ENCODE measurements around the gene SPNS2.
A peak's percentile ranks its signal among the peaks of the same experiment; 100 is the strongest.

The SPNS2 gene

DNA sequence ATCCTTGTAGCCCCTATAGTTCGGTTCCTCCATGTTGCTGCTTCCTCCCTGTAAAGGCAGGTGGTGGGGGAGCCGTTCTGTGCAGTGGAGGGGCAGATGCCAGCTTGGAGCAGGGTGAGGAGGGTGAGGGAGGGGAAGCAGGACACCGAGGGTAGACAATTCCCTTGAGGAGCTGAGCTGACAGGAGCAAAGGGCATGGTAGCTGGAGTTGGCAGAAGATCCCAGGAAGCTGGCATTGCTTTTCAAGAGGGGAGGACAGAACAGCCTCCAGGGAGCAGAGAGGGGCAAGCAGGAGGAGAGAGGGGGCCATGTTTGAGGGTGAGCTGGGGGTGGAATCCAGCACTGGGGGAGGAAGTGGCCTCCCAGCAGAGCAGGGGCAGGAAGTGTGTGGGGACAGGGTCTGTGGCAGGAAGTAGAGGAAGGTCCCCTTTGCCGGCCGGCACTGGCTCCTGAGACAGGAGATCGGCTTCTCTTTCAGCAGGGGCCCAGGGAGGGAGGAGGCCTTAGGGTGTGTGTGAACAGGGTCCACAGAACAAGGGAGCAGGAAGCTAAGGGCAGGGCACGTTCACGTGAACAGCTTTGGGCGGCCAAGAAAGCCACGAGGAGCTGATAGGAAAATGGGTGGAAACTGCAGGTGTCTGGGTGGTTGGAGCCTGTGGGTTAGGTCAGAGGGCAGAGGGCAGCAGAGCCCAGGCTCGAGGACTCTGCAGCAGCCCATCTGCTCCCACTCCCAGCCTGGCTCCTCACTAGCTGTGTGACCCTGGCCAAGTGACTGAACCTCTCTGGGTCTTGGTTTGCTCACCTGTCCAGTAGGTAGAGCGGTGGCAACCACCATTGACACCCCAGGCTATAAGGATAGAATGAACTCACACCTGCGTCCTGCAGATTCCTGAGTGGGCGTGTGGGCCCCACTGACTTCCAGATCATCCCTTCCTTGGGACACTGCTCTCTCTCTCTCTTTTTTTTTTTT is 17.5 kb upstream of the SPNS2 start:
- peak; percentile 42 for DNase-seq

DNA sequence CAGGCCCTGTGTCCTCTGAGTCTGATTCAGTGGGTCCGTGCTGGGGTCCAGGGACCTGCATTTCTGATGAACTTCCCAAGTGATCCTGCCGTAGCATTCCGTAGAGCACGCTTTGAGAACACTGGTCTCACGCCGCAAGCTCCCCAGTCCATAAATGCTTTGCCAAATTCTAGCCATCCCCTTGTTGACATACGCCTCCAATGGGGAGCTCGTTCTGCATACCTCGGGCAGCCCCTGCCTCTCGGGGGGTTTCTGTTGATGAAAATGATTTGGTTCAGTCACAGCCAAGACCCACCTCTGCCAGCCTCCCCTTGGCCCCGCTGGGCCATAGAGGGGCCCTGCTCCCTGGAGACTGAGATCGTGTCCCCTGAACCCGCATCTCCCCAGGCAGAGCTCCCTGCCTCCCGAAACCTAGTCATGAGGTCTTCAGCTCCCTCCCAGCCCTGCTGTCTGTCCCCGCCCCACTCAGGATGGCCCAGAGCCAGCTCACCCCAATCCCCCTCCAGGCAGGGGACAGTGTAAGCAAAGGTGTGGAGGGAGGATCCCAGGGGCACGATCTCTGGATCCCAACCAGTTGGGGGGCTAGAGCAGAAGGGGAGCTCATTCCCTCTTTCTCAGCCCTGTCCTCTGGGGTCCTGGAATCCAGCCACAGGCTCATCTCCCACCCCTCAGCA is 16.2 kb upstream of the SPNS2 start:
- no peak for DNase-seq

DNA sequence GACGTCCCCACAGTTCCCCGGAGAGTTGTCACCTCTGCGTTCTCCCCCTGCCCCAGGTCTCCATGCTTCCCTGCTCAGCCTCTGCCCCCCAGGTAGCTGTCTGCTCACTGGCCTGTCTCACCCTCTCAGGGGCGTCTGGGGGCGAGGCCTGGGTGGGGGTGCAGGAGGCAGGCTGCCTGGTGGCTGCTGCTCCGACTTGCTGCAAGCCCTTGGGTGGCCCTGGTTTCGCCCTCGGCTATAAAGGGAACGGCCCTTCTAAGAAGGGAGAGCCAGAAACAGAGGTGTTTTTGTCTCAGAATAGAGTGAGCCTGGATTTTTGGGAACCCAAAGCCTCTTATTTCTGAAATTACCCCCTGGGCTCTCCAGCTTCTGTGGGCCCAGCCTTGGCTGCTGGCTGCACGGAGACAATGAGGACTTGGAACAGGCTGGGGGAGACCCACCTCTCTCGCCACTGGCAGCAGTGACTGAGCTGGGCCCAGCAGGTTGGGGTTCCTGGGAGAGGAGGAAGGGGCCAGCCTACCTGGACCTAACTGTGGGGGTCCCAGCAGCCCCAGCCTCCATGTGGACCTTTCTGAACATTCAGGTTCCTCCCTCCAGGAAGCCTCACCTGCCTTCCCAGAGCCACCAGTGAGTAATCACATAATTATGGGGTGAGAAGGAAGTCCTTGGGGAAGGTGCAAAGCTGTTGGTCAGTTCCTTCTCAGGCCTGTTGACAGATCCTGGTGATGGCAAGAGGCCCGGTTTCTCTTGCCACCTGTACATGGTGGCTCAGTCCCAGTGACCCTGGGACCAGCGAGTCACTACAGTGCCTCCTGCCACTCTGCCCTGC is 15.5 kb upstream of the SPNS2 start:
- DNase-seq, result no peak

DNA sequence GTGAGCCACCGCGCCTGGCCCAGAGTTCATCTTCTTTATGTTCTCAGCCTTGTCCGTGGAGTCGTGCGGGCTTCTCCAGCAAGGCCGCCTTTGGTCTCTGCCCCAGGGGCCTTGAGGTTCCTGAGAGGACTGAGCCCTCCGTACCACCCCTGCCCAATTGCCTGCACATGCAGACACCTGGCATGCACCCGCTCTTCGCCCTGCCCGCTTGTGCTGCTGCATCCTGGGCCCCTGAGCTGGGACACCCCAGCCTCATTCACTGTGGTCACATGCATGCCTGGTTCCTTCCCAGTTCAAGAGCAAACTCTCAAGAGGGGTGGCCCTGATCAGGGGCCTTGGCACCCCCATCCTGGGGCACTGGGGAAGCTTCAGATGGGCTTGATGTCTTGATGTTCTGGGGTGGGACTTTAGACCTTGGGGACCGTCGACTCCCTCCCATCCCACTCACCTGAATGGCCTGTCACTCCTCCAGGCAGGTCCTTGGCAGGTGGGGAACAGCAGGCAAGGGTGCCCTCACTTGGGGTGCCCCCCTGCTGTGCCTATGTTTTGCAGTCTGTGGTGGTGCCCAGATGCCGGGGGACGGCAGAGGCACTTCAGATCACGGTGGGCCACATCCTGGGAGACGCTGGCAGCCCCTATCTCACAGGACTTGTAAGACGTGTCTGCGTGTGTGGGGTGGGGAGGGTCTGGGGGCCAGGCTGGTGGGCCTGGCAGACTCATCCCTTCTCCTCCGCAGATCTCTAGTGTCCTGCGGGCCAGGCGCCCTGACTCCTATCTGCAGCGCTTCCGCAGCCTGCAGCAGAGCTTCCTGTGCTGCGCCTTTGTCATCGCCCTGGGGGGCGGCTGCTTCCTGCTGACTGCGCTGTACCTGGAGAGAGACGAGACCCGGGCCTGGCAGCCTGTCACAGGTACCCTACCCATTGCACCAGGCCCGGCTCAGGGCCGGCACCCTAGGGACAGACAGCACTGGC is 12.7 kb upstream of the SPNS2 start:
- DNase-seq, result peak; percentile 42

DNA sequence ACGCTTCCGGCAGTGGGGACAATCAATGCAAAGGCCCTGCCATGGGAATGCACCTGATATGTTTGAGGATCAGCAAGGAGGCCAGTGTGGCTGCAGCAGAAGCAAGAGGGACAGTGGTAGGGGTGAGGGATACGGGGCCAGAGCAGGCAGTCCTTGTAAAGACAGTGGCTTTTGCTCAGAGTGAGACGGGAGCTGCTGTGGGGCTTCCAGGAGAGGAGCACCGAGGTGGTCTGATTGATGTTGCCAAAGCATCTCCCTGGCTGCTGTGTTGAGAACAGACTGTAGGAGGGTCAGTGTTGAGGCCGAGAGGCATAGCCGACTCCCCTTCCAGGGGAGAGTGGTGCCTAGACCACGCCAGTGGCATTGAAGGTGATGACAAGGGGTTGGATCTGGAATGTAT is 11.4 kb upstream of the SPNS2 start:
- no peak for DNase-seq

DNA sequence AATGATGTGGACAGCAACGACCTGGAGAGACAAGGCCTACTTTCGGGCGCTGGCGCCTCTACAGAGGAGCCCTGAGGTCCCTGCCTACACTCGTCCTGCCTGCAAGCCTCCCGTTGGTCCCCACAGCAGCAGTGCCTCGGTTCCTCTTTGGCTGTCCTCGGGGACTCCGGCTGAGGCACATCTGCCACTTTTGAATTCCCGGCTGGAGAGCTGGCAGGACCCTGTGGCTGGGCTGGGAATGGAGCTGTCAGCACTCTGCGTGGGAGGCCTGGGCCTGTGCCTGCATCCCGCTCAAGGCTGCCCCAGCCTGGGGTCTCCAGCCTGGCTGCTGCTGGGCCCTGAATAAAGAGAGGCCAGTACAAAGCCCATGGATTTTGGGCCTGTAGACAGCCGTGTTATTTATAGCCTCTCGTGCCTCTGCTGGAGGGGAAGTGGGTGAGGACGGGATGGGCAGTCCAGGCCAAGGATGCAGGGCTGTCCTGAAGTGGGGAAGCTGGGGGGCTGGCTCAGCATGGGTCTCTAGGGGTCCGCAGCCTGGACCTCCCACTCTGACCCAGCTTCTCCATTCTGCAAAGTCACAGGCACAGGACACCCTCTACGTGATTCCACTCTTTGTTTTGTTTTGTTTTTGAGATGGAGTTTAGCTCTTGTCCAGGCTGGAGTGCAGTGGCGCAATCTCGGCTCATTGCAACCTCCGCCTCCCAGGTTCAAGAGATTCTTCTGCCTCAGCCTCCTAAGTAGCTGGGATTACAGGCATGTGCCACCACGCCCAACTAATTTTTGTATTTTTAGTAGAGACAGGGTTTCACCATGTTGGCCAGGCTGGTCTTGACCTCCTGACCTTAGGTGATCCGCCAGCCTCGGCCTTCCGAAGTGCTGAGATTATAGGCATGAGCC is 10.6 kb upstream of the SPNS2 start:
- no peak for DNase-seq

DNA sequence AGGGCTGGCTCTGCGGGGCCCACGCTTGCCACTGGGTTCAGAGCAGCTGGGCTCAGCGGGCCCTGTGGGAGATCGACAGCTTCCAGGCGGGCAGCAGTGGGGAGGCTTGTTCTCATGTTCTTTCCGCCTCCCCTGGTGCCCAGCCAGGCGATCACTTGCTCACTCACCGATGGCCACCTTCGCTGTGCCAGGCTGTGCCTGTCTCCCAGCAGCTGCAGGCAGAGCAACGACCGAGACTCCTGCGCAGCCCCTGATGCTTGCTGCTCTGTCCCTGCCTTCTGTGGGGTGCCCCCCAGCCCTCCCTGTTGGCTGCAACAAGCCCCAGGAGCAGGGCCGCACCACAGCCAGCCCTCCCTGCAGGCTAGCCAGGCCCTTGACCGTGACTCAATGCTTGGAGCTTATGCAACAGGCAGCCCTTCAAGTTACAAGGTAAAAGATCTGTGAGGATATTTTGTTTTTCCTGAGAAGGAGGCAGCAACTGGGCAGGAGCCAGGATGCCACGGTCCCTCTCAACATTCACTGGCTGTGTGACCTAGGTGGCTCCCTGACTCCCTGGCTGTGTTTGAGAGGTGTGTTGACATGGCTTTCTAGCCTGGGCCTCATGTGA is 9.6 kb upstream of the SPNS2 start:
- no peak for DNase-seq

DNA sequence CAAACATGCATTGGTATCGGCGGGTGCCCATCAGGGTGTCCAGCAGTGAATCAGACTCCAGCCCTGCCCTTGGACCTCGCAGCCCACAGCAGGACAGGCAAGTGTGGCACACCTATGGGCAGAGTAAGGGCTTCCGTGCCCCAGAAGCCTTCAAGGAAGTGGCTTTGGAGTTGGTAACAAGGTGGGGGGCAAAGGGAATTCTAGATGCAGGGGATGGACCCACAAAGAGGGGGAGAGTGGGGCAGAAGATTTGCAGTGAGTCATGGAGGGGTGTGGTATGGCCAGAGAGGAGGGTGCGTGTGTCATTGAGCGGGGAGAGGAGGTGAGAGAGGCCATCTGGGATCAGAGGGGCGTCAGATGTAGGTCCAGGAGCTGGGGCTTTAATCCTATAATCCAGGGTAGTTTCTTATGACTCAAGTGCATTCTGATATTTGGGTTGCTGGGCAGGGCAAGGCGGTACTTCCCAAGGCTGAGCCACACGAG is 8.5 kb upstream of the SPNS2 start:
- DNase-seq, result no peak

DNA sequence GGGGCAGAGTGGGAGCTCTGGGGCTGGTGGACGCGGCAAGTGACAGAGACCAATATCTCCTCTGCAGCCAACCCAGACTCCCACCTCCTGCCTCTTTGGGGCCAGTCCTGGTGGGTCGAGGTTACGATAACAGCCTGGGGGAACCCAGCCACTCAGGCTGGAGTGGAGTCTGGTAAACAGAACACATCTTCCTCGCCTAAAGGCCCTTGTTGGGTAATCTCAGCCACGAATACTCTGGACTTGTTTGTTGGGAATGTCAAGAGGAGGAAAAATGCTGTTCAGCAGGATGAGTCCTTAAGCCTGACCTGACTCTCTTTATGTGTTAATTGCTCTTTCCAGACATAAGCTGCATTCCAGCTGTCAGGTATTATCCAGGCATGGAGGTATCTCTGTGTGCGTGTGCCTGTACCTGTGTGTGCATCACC is 8.0 kb upstream of the SPNS2 start:
- DNase-seq, result no peak

DNA sequence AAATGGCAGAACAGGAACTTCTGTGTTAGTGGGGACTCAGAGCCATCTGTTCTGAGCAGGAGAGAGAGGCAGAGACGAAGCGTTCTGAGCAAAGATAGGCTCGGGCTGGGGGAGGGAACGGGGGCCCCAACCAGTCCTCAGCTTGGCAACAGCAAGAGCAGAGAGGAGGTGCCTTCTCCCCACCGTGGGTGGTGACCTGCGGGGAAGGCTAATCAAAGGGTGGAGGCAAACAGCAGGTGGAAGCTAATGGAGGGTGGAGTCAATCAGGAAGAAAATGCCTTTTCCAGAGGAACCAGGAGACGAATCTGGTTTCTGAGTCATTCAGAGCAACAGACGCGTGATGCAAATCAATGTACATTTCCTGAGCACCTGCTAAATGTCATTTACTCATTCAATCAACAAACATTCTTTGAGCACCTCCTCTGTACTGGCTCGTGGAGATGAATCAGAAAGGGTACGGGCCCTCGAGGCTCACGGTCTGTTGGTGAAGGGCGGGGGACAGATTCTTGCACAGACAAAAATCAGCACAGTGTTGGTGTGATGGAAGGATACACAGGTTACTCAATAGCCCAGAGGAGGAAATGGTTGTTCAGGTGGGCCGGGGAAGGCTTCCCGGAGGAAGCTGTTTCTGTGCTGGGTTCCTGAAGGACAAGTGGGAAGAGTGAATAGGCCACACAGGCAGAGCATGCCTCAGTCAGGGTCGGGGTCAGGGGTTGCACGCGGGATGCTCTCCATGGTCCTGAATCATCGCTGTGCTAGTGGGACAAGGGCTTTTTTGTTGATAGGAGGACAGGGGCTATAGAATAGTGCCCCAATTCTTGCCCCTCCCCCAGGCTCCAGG is 5.7 kb upstream of the SPNS2 start:
- DNase-seq, result peak; percentile 8

DNA sequence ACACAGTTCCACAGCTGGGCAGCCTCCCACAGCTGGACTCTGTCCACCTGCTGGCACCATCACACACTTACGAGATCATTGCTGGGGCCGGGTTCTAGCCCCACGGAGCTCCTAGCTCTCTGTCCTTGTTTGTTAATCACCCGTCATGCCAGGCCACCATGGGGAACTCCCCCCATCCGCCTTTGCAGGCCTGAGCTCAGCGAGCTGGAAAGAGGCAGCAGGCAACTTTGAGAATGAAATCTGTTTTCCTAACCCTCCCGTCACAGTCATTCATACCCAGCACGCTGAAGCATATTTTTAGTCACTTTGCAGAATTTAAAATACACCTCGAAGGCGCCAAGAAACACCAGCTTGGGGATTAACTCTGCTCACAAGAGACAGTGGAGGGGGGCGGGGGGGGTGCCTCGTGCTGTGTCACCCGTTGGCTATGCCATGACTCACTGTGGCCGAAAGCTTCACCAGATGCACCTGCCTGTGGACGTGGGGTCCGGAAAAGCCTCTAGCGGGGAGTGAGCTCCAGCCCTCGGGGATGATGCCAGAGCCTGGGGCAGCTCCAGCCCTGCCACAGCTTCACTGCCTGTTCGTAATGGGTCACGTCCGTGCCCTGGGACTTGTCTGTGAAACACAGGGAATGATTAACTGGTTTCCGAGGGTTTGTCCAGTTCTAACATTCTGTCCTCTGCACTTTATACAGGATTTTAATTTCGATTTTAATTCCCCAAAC is 1.4 kb upstream of the SPNS2 start:
- no peak for DNase-seq

DNA sequence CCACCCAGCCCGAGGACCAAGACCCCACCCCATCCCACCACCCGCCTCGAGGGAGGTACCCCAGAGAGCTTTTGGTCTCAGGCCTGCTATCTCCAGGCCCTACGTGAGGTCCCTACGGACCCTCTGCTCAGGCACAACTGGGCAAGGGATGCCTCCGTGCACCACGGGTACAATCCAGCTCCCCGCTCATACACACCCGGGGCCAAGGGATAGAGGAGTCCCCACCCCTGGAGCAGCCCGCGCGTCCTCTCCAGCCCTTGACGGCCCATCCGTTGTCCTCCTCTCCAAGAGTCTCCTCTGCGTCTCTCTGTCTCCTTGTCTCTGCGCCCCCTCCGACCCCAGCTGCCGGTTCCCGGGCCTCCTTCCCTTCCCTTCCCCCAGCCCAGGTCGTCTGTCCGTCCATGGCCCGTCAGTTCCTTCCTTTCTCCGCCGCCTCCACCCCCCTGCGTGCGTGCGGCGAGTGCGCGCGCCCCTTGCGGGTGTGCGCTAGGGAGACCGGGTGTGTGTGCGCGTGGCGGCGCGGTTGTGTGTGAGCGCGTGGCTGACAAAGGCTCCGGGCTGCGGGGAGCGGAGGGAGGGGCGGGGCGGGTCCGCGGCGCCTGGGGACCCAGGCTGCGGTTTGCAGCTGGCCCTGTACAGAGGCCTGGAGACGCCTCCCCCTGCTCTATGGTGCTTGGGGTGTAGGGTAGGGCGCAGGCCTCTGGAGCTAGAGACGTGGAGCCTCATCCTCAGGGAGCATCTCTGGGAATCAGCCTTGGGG is 930 bp downstream of the SPNS2 start:
- DNase-seq, result peak; percentile 45

DNA sequence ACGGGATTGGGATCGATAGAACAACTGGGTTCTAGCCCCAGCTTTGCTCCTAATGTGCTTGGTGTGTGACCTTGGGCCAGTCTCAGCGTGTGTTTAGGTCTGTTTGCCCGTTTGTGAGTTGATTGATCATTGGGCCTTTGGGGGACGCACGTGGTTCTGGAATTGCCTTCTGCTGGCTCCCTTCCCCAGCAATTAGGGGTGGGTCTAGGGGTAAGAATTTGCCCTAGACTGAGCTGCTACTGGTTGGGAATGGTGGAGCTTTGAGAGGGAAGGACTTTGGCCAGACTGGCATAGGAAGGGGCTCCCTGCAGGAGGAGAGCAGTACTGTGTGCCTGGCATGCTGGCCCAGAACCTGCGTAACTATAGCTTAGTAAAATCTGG is 1.5 kb downstream of the SPNS2 start:
- DNase-seq, result no peak

DNA sequence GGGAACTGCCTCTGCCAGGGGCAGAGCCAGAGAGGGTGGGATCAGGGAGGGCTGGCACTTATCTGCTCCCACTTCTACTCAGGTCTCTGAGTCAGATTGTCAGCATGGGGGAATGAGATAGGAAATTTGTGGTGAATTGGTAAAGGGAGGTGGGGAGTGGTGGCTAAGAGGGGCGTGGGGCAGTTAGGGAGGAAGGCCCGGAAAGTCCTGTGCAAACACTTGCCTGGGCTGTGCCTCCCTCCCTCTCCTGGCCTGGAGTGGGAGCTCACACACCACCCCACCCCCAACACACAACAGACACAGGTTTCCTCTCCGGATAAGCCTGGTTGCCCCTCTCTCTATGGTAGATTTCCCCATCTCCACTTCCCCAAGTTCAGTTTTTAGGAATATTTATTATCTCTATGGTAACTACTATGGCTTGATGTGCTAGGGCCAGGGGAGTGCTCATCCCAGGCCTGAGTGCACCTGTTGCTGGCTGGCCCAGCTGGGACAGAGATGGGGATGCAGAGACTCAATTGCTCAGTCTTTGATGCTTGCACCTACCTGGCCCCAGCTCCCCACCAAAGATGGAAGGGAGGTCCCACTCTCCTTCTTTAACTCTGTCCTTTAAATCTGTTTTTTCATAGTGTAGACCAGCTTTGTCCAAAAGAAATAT is 2.7 kb downstream of the SPNS2 start:
- DNase-seq, result no peak

DNA sequence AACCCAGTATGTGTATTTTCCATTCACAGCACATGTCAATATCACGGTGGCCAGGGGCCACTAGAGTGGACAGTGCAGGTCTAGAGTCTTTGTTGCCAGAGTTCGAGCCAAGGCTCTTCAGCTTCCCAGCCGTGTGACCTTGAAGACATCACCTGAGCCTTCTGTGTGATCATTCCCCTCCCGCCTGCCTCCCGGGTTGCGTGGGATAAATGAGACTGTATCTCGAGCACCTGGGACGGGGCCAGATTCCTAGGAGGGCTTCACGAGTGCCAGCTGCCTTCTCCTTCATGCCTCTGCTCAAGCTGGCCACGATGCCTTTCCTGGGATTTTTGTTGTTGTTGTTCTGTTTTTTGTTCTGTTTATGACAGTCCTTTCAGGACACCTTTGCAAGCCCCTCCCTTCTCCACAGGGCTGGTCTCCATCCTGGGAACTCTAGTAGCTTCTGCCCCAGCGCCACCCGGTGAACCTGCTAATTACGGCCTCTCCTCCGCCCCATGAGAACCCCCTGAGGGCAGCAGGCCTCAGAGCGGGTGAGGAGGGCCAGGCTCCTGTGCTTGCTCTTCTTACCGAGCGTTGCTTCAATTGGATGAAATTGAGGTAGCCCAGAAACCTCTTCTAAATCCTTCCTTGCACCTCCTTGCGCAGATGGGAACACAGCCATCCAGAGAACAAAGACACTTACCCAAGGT is 3.9 kb downstream of the SPNS2 start:
- DNase-seq, result no peak

DNA sequence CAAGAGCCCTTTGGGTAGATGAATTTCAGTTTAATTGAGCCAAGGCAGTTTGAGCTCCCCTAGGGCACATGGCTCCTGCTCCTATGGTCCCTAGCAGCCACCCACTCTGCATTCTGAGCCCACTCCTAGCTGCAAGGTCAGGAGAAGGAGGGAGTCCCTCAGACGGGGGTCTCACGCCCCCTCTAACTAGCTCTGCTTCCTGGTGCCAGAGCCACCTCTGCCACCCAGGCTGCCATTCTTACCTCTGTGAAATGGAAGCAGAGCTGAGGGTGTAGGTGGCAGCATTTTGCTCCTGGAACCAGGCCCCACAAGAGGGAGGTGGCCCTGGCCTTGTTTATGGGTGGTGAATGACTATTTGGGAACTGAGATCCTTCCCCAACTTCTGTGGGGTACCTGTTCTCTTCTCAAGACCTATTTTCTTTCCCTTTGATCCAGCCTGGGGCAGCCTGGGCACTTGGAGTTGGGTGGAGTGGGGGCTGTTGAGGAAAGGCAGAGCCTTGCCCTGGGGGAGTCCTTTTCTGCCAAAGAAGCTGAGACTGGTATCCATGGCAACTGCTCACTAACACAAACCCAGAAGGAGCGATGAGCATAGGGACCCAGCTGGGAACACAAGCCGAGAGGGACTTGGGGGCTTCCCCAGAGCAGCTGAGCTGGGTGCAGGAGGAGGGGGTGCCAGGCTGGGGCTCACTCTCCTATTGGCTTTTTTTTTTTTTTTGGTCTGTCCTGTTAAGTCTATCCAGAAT is 4.8 kb downstream of the SPNS2 start:
- DNase-seq, result no peak

Measured in CD4-positive, alpha-beta T cell treated with Interleukin-21 for 1 hour (primary cell).